ENCODE results near the gene GSTM4.
A peak's percentile ranks its signal among the peaks of the same experiment; 100 is the strongest.

DNA sequence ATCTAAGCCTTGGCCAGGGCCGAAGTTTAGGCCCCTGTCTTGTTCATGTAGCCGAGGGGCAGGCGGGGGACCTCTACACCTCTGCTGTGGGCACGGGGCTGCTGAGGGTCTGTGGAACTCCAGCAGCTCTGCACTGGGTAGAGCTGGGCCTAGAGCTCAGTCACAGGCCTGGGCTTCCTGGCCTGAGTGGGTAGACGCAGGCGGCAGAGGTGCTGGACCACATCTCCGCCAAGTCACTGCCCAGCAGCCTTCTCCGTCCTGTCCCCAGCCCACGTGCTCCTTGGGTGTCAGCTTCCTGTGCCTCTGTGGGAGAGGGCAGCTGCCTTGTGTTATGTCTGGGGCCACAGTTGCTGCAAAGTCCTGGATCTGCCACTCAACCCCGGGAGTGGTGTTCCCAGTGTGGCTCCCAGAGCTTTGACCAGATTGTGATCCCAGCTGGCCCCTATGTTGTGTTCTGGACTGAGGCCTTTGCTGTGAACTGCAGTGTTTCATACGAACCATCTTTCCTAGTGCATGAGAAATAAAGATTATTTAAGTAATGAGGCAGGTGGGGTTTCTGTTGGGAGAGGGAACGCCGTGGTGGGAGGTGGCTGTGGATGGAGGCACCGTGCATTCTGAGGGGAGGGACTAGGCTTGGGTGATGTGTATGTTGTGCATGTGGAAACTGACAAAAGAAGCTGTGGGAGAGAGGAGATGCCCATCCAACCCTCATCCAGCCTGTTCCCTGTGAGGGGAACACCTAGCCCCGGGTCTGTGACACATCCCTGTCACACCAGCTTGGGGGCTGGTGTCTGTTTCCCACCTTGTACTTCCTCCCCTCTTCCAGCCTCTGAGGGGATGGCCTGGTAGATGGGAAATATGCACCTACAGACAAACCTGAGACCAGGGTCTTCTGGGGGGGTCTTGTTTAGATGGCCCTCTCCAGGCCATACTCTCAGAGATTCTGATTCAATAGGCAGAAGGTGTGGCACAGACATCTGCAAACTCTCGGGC lies 24.1 kb upstream of the GSTM4 start:
- TF ChIP-seq, protein P1, sequence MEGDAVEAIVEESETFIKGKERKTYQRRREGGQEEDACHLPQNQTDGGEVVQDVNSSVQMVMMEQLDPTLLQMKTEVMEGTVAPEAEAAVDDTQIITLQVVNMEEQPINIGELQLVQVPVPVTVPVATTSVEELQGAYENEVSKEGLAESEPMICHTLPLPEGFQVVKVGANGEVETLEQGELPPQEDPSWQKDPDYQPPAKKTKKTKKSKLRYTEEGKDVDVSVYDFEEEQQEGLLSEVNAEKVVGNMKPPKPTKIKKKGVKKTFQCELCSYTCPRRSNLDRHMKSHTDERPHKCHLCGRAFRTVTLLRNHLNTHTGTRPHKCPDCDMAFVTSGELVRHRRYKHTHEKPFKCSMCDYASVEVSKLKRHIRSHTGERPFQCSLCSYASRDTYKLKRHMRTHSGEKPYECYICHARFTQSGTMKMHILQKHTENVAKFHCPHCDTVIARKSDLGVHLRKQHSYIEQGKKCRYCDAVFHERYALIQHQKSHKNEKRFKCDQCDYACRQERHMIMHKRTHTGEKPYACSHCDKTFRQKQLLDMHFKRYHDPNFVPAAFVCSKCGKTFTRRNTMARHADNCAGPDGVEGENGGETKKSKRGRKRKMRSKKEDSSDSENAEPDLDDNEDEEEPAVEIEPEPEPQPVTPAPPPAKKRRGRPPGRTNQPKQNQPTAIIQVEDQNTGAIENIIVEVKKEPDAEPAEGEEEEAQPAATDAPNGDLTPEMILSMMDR (IDR thresholded peaks at IDR 0.05 in 8 of 11, conservative IDR thresholded peaks at IDR 0.05 in 3 of 11): no peak
- TF ChIP-seq POLR2AphosphoS5 (IDR thresholded peaks at IDR 0.05) (peak in 2 of 3 donors; percentile 21 to 42), POLR2A (IDR thresholded peaks at IDR 0.05) (no peak)

Data from spleen (tissue), 7 donors.